Upper lobe of left lung (tissue), 6 donors: ENCODE measurements around the gene ZBED5. TPM values are rescaled to one million over a fixed set of nuclear protein-coding genes. Genes with fewer than 3 reads are reported as not detected.
"Not testable (repeated sequence)": the region's sequence is repeated elsewhere in the genome, so short reads cannot be mapped to it uniquely, and the experiment has no call there.

ENCODE experiments used
- ATAC-seq, 2 donors: fragments of 200-7000 bp; cut with Tn5 transposase; one replicate each; pipeline ENCODE4 v1.9.1; 2022; ENCODE audit warnings: mild to moderate bottlenecking in 2 of 2, moderate library complexity in 2 of 2; ENCODE audit not compliant: low FRiP score in 2 of 2
- DNase-seq, 2 donors: peaks; one replicate each; pipeline ENCODE4 v3.0.0-alpha.2; 2019 to 2020
- H3K27ac ChIP-seq, 4 donors: fragments of 200-600 bp; sonication (generic); one replicate each; pipeline ENCODE4 v1.5.1; 2016 to 2019
- H3K27me3 ChIP-seq, 4 donors: fragments of 200-600 bp; sonication (generic); one replicate each; pipeline ENCODE4 v1.5.1; 2017 to 2019
- H3K36me3 ChIP-seq, 4 donors: fragments of 200-600 bp; sonication (generic); one replicate each; pipeline ENCODE4 v1.5.1; 2016 to 2019
- H3K4me1 ChIP-seq, 4 donors: fragments of 200-600 bp; sonication (generic); one replicate each; pipeline ENCODE4 v1.5.1; 2018 to 2019
- H3K4me3 ChIP-seq, 4 donors: fragments of 200-600 bp; sonication (generic); one replicate each; pipeline ENCODE4 v1.5.1; 2017 to 2019; ENCODE audit warnings: mild to moderate bottlenecking in 2 of 4, moderate library complexity in 1 of 4
- H3K9me3 ChIP-seq, 4 donors: fragments of 200-600 bp; sonication (generic); one replicate each; pipeline ENCODE4 v1.5.1; 2018 to 2019
- EP300 ChIP-seq, 4 donors: sonication (generic); formaldehyde crosslinking; IDR thresholded peaks; one replicate each; pipeline ENCODE4 v1.5.1; 2017; ENCODE audit warnings: antibody characterized with exemption in 4 of 4, control low read depth in 2 of 4
- POLR2A ChIP-seq, 4 donors: fragments of 450-650 bp; IDR thresholded peaks; one replicate each; pipeline ENCODE4 v1.5.1; 2016 to 2017; ENCODE audit warnings: antibody characterized with exemption in 4 of 4, mild to moderate bottlenecking in 2 of 4
- POLR2AphosphoS5 ChIP-seq, 2 donors: sonication (generic); formaldehyde crosslinking; IDR thresholded peaks; one replicate each; pipeline ENCODE4 v1.5.1; 2017; ENCODE audit warnings: antibody characterized with exemption in 2 of 2
- WGBS, 2 donors: methylation state at CpG; one replicate each; pipeline ENCODE4 v1.1.5; 2017 to 2018; 5-methylcytosine and 5-hydroxymethylcytosine counted together
- total RNA-seq, 6 donors: library from RNA; depleted of rRNA in 4 of 6; stranded (reverse); fragments of >200 nt in 4 of 6; gene quantifications; one replicate each; pipeline versions ENCODE4 v1.1.0 to v1.2.1, GENCODE V29; 2016 to 2021
- TF ChIP-seq, protein P1 (sequence below), 6 experiments: fragments of 450-650 bp in 4 of 6; fragments of 200-600 bp in 2 of 6; sonication (generic) in 2 of 6; IDR thresholded peaks; one replicate each; pipeline ENCODE4 v1.5.1; 2016 to 2019; ENCODE audit warnings: antibody characterized with exemption in 6 of 6
- donor health status: DM: no; HTN: no; CAD: no; lungs with moderate emphysema.
- donor health status: DM: no; HTN: yes; CAD: no; lungs with severe emphysema.

ZBED5 gene
- total RNA-seq, 6 donors from 2014 or later: 14.4 to 54.6 (median 36.7) TPM

DNA sequence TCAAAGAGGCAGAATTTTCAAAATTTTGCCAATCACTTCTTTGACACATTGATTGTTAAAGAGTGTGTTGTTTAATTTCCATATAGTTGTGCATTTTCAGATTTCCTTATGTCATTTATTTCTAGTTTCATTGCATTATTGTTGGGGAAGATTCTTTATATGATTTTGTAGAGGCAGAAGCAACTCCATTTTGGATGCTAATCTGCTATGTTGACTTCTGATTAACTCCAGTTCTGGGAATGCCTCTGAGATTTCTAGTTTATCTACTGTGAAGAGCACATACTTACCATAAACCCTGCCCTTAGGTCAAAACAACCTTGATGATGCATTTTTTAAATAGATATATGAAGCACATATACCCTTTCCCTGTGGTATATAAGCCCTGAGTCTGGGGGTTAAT is 29.5 kb upstream of the ZBED5 start:
- H3K36me3 ChIP-seq: no peaks in the 10 kb centered on the region
- H3K9me3 ChIP-seq: peaks cover 0 to 5% (median 0%) of the 10 kb centered on the region in 4 donors
- DNase-seq (no peak), ATAC-seq (no peak)
- H3K4me3 ChIP-seq: no peak overlapping the region
- H3K27ac ChIP-seq: no peak overlapping the region
- no peaks in the 10 kb centered on the region for H3K27me3 ChIP-seq
- H3K4me1 ChIP-seq: peaks cover 0 to 3% (median 0%) of the 10 kb centered on the region in 4 donors
- TF ChIP-seq POLR2A (IDR thresholded peaks at IDR 0.05) (no peak), EP300 (IDR thresholded peaks at IDR 0.05) (no peak), POLR2AphosphoS5 (IDR thresholded peaks at IDR 0.05) (no peak)
- TF ChIP-seq, protein P1, sequence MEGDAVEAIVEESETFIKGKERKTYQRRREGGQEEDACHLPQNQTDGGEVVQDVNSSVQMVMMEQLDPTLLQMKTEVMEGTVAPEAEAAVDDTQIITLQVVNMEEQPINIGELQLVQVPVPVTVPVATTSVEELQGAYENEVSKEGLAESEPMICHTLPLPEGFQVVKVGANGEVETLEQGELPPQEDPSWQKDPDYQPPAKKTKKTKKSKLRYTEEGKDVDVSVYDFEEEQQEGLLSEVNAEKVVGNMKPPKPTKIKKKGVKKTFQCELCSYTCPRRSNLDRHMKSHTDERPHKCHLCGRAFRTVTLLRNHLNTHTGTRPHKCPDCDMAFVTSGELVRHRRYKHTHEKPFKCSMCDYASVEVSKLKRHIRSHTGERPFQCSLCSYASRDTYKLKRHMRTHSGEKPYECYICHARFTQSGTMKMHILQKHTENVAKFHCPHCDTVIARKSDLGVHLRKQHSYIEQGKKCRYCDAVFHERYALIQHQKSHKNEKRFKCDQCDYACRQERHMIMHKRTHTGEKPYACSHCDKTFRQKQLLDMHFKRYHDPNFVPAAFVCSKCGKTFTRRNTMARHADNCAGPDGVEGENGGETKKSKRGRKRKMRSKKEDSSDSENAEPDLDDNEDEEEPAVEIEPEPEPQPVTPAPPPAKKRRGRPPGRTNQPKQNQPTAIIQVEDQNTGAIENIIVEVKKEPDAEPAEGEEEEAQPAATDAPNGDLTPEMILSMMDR (IDR thresholded peaks at IDR 0.05): no peak

DNA sequence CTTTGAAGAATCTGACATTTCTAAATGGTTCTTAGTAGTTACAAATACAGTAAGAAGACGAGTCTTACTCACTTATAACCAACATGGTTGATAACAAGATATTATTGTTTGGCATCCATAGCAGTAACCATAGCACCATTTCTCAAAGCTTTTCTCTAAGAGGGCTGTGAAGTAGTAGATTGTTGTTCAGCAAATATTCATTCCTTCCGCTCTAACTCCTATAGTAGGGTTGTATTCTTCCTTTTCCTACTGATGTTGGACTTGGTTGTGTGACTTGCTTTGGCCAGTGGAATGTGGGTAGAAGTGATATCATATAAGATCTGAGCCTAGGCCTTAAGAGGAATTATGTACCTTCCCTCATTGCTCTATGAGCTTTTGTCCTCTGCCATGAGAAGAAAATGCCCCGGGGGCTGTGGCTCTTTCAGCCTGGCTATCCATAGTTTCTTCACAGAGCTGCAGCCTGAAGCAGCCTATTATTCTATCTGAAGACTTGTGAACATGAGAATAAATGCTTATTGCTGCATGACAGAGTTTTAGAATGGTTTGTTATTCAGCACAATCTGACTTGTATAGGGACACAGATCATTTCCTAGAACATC is 28.9 kb upstream of the ZBED5 start:
- ATAC-seq (no peak), DNase-seq (no peak)
- Histone ChIP-seq H3K27me3 (no peaks in the 10 kb centered on the region), H3K36me3 (no peaks in the 10 kb centered on the region), H3K4me1 (peaks cover 0 to 3% (median 0%) of the 10 kb centered on the region in 4 donors), H3K9me3 (peaks cover 0 to 5% (median 0%) of the 10 kb centered on the region in 4 donors), H3K27ac (no peak overlapping the region), H3K4me3 (no peak overlapping the region)
- WGBS, 2 donors: 92 to 93% methylated on average over 3 of the region's 3 CpGs
- TF ChIP-seq POLR2AphosphoS5 (IDR thresholded peaks at IDR 0.05): no peak
- TF ChIP-seq POLR2A (IDR thresholded peaks at IDR 0.05): no peak
- TF ChIP-seq, protein P1 (IDR thresholded peaks at IDR 0.05): no peak
- no peak for TF ChIP-seq EP300 (IDR thresholded peaks at IDR 0.05)

DNA sequence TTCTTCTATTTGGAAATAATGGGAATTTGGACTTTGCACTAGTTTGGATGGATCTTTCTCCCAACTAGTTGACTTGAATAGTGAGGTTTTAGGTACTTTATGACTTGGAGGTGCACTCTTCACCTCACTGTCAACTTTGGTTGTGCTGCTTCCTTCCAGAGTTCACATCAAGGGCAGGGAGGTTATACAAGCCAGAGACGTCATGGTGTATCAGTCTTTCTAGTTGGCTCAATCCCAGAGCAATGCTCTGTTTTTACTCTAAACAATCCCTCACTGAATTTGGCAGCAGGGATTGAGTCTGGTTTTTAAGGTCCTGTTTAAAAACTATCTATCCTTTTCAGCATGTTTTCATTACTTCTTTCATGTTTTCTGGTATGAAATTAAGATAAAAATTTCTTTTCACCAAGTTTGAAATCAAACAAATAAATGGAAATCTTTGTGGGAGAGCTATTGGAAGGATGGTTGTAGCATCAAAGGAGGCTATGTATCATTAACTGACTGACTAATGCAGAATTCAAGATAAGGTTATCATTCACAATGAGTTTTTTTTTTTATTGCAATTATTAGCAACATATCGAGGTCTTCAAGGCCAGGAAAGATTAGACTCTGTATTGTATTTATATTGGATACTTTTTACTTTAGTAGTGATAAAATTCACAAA is 28.0 kb upstream of the ZBED5 start:
- peaks cover 0 to 3% (median 0%) of the 10 kb centered on the region in 4 donors for H3K4me1 ChIP-seq
- no peaks in the 10 kb centered on the region for H3K27me3 ChIP-seq
- no peak overlapping the region for H3K4me3 ChIP-seq
- peaks cover 0 to 5% (median 0%) of the 10 kb centered on the region in 4 donors for H3K9me3 ChIP-seq
- TF ChIP-seq EP300 (IDR thresholded peaks at IDR 0.05): no peak
- DNase-seq: no peak
- no peak for ATAC-seq
- no peaks in the 10 kb centered on the region for H3K36me3 ChIP-seq
- 53 to 54% methylated on average over 2 of the region's 2 CpGs for WGBS, 2 donors
- H3K27ac ChIP-seq: no peak overlapping the region

DNA sequence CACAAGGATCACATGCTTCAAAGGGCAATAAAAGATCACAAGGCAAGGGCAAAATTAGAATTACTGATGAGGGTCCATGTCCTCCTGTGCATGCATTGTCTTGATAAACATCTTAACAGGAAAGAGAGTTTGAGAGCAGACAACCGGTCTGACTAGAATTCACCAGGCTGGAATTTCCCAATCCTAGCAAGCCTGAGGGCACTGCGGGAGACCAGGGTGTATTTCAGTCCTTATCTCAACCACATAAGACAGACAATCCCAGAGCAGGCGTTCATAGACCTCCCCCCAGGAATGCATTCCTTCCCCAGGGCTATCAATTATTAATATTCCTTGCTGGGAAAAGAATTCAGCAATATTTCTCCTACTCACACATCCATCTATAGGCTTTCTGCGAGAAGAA is 26.4 kb upstream of the ZBED5 start:
- H3K4me1 ChIP-seq, ATAC-seq, H3K27me3 ChIP-seq, H3K4me3 ChIP-seq, H3K9me3 ChIP-seq, H3K27ac ChIP-seq, H3K36me3 ChIP-seq, DNase-seq: not testable (repeated sequence)
- WGBS, 2 donors: 66 to 74% methylated on average over 4 of the region's 4 CpGs

DNA sequence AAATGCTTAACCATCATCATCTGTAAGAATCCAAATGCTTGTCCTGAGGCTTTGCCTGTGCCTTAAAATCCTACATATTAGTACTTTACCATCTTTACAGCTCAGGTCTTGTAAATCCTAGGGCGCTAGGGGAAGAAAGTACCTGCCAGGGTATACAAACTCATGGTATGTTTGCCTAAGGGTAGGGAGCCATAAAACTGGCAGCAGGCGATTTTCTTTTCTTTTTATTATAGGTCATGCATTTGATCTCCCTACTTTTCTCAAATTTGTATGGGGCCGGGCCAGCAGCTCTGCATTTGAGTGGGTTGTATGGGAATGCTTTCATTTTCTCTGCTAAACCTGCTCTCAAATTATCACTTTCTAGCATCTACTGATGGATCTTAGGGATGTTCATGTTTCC is 24.0 kb upstream of the ZBED5 start:
- Histone ChIP-seq H3K9me3 (peaks cover 0 to 5% (median 0%) of the 10 kb centered on the region in 4 donors), H3K27me3 (no peaks in the 10 kb centered on the region), H3K4me1 (peaks cover 0 to 10% (median 3%) of the 10 kb centered on the region in 4 donors), H3K27ac (no peak overlapping the region), H3K4me3 (no peak overlapping the region), H3K36me3 (no peaks in the 10 kb centered on the region)
- no peak for DNase-seq
- TF ChIP-seq POLR2AphosphoS5 (IDR thresholded peaks at IDR 0.05) (no peak), EP300 (IDR thresholded peaks at IDR 0.05) (no peak), POLR2A (IDR thresholded peaks at IDR 0.05) (no peak)
- TF ChIP-seq, protein P1 (IDR thresholded peaks at IDR 0.05): no peak
- ATAC-seq: no peak
- WGBS, 2 donors: 93 to 95% methylated on average over 3 of the region's 3 CpGs
